ENCODE data around the gene GATA2.
A peak's percentile ranks its signal among the peaks of the same experiment; 100 is the strongest.

GATA2 gene

DNA sequence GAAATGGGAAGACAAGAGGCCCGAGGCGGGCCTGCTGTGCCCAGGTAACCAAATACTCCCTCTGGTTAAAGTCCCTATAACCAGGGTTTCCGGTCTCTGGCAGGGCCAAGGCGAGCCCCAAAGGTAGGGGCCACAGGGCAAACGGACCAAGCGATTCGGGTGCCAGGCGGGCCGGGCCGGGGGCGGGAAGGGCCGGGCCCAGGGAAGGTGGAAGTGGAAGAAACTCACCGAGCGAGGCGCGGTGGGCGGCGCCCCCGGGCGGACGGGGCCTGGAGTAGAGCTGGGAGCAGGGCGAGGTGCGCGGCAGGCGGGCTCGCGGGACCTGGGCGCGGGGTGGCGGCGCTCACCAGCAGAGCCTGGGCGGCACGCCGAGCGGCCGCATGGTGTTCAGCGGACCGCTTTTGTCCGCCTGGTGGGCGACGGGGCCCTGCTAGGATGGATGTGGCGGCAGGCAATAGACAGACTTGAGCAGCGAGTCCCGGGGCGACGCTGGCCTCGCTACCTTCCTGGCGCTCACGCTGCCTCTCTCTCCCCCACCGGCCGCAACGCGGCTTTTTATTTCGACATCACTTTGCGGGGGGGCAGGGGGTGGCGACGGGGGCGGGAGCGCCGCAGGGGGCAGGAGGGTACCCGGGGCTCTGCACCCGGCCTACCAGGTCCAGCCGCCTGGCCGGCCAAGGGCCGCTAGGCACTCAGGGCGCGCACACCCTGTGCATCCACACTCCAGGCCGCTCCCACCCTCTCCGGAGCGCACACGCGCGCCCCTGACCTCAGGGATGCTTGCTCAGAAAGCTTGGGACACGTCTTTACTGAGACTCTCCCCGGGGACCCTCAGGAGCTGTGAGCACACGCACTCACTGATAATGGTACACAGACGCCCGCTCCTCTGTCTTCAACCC lies at the start of gene GATA2:
Gene GATA2 (minus strand): TSS at position 531 of the 899 bp plus-strand sequence. CDS start 6,170 bp downstream, outside the sequence.
- DNase-seq (ENCODE audit: low read depth) = no peak

DNA sequence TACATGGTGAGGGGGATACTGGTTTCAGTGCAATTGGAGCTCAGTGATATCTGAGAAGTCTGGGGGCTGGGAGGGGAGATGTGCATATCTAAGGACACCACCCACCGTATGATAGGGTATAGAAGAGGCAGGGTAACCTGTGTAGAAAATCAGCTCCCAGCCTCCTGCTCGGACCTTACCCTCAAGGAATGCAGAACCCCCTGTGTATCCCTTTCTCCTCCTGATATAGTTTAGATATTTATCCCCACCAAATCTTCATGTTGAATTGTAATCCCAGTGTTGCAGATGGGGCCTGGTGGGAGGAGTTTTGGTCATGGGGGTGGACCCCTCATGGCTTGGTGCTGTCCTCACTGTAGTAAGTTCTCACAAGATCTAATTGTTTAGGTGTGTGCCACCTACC lies 48.2 kb upstream of the GATA2 start:
- no peak for TF ChIP-seq CTCF (IDR thresholded peaks at IDR 0.05; ENCODE audit: control insufficient read depth, insufficient read depth, low read depth, low read length, missing control alignments)
- no peak overlapping the region for H3K4me3 ChIP-seq (ENCODE audit: control insufficient read depth, low read depth, low read length)
- no peak for DNase-seq (ENCODE audit: low read depth)

More for the DNA sequence above, at the start of gene GATA2:
- no peak within 1 kb of the TSS for H3K4me3 ChIP-seq (ENCODE audit: control insufficient read depth, low read depth, low read length)
- peak; percentile 3 for TF ChIP-seq CTCF (IDR thresholded peaks at IDR 0.05; ENCODE audit: control insufficient read depth, insufficient read depth, low read depth, low read length, missing control alignments)

- no peak for DNase-seq (ENCODE audit: low read depth)
- no peak overlapping the region for H3K4me3 ChIP-seq (ENCODE audit: control insufficient read depth, low read depth, low read length)
Measured at GRCh38 chr3:128539376-128539775, 46.4 kb upstream of the GATA2 start.

GRCh38 chr3:128537091-128537703 lies 44.2 kb upstream of the GATA2 start:
- no peak overlapping the region for H3K4me3 ChIP-seq (ENCODE audit: control insufficient read depth, low read depth, low read length)
- TF ChIP-seq CTCF (IDR thresholded peaks at IDR 0.05; ENCODE audit: control insufficient read depth, insufficient read depth, low read depth, low read length, missing control alignments) = no peak
- no peak for DNase-seq (ENCODE audit: low read depth)

More at GRCh38 chr3:128539376-128539775, 46.4 kb upstream of the GATA2 start:
- no peak for TF ChIP-seq CTCF (IDR thresholded peaks at IDR 0.05; ENCODE audit: control insufficient read depth, insufficient read depth, low read depth, low read length, missing control alignments)

DNA sequence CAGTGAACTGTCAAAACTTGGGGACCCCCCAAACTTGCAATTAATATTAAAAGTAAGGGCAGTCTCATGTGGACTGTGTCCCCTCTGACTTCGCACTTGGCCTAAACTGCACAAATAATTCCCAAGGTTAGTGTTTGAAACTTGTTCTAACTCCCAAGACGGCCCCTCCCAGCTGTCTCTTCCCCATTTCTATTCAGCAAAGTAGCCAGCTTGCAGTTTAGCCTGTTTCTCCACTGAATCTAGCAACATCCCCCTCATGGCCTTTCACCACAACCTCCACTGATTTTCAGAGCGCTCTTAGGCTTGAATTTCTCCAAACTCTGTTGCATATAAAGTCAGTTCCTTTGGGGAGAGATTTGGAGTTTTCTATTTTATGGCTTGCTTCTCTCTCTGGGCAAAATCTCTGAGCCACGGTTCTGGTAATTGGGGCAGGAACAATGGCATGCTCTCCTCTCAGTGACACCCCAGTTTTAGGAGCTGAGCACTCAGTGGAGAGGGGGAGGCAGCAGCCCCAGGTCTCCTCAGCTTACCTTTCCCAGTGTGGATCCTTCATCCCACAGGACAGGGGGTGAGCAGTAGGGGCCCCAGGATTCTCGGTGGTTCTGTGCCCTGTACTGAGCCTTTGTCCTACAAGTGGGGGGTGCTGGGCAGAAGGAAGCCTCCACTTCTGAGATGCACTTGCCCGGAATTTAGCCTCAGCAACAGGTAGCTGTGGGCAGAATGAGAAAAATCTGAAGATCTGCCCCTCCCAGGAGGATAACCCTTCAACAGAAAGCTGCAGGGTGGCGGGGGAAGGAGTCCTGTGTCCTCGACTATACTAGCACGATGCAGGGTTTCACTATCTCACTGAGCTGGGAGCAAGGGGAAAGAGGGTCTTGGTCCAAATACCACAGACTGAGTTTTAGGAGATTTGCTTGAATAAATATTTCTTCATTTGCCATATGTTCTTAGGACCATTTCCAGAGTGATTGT lies 39.3 kb upstream of the GATA2 start:
- H3K4me3 ChIP-seq (ENCODE audit: control insufficient read depth, low read depth, low read length) = no peak overlapping the region
- no peak for TF ChIP-seq CTCF (IDR thresholded peaks at IDR 0.05; ENCODE audit: control insufficient read depth, insufficient read depth, low read depth, low read length, missing control alignments)
- DNase-seq (ENCODE audit: low read depth) = no peak

Measured in AG09309 (cell line).